DMS53 (cell line): Measurements from ENCODE around the gene TMEM253.
A peak's percentile ranks its signal among the peaks of the same experiment; 100 is the strongest.

Experiments
- DNase-seq: peaks from one replicate; lab custom pipeline; 2025; lab: John Stamatoyannopoulos, UW

Gene TMEM253

DNA sequence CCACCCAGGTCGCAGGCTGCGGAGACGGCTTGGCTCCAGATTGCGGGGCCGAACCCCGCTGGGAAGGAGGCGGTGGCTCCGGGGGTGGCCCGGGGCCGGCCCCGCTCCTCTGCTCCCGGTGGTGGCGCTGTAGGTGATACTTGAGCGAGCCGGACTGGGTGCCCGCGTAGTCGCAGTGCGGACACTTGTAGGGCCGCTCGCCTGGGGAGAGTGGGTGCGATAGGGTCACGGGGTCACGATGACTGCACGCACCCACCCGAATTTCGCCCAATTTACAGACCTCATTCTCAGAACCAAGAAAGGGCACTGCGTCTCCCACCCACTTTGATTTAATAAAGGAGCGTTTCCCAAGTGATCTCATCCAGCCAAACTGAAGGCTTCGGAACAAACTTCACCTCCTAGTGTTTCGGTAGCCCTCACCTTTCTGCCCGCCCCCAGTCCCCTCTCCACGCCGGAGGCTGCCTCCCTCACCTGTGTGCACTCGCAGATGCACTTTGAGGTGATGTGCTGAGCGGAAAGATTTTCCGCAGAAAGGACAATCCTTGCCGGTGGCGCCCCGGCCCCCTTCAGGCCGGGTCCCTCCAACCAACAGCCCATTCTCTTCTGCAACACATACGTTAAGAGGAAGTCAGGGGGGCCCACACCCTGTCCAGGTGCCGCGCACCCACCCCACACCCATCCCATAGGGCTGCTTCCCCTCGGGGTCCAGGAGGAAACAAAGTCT lies 9.8 kb upstream of the TMEM253 start:
- no peak for DNase-seq

GRCh38 chr14:21091821-21092272 lies 9.0 kb upstream of the TMEM253 start:
- no peak for DNase-seq

DNA sequence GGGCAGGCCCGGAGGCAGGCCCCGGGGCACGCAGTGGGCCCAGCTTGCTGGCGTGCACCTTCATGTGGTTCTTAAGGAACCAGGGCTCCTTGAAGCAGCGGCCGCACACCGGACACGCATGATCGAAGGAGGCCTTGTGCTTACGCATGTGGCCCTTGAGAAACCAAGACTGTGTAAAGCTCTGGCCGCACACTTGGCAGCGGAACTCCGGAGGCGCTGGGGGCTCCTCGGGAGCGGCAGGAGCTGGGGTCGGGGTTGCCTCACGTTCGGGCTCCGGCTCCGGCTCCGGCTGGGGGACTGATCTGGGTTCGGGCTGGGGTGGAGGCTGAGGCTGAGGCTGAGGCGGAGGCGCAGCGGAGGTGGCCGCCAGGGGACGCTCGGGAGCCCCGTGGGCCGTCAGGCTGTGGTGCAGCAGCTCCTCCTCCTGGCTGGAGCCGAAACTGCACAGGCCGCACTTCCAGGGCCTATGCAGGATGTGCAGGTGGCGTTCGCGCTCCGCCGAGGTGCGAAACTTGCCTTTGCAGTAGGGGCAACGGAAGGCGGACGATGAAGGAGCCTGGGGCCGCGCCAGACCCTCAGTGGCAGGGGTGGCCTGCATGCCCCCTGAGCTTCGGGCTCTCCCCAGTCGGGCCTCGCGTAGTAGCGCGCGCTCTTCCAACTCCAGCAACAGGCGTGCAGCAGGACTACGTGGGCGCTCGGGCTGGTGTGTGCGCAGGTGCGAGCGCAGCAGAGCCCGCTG lies 8.4 kb upstream of the TMEM253 start:
- DNase-seq = peak; percentile 82

DNA sequence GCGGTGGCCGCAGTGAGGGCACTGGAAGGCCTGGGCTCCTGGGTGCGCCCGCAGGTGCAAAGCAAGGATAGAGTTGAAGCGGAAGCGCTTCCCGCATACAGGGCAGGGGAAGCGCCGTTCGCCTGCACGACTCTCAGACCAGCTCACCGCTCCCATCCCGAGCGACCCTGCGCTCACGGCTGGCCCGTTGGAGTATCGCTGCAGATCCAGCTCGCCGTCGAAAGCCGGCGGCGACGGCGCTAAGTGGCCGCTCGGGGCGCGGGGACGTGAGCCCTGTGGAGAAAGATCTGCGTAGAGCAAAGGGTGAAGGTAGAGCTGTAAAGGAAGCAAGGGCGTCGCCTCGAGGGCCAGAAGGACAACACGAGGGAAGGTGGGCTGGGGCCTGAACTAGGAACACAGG lies 7.8 kb upstream of the TMEM253 start:
- no peak for DNase-seq

- peak; percentile 30 for DNase-seq
Measured at GRCh38 chr14:21093769-21094681, 6.8 kb upstream of the TMEM253 start.

DNA sequence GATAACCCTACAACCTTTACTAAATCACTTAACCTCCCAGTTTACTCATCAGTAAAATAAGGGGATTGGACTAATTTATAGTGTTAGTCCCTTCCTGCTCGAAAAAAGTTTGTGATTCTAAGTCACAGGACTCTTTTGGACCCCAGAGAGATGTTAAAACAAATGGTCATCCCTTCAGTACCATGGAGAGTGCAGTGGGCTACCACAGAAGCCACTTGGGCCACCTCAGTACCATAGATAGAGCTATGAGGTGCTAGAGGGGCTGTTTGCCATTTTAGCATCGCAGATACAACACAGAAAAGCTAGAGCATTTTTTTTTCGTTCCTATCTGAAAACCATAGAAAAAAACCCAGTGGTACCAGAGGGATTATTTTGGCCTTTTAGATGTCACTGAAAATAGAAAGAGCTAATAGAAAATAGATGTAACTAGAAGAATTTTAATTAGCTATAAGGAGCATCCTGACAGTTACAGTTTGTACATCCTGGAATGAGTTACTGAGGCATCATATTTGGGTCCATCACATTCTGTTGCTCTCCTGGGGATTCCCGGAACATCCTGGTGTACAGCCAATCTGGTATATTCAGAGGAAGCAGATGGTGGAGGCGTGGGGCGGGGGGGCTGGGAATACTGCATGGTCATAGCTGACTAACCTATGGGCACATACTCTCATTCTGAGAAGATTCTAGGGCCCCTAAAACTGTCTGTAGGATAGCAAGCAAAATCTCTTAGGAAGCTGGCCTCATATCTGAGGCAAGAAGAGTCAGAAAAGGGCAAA lies 5.2 kb upstream of the TMEM253 start:
- DNase-seq = peak; percentile 1

GRCh38 chr14:21096438-21096837 lies 4.4 kb upstream of the TMEM253 start:
- no peak for DNase-seq

- DNase-seq = peak; percentile 3
Measured at GRCh38 chr14:21096978-21097635, 3.8 kb upstream of the TMEM253 start.

- peak; percentile 15 for DNase-seq
Measured at GRCh38 chr14:21097636-21098075, 3.2 kb upstream of the TMEM253 start.

GRCh38 chr14:21098076-21098891 lies 2.6 kb upstream of the TMEM253 start, which contains the start of gene ZNF219:
Gene ZNF219, minus strand, starts transcription at chr14:21098655. Its CDS starts 5,064 bp downstream, at chr14:21093591.
- peak; percentile 40 for DNase-seq

DNA sequence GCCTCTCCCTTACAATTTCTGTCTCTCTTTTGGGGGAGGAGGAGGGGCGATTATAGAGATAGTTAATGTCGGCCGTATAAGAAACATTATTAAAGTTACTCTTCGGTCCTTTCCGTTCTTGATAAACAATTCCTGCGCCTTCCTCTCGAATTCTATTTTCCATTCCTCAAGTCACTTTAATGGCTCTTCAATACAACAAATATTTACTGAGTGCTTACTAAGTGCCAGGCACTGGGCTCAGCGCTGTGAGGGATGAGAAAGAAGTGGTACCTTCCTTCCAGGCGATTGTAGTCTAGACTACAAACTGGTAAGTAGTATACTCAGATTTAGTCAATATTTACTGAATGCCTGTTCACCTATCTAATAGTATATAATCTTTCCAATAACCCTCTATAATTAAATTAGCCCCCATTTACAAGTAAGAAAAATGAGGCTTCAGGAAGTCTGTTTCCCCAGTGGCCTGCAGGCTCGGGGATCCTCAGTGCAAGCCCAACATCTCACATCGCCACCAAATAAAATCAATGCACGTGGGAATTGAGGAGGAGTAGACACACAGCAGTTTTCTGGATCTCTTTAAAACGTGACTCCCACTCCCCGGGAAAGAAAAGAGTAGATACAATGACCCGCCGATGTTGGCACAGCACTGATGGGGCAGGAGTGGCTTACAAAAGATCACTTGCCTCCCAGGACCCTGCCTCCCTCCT lies 1.8 kb upstream of the TMEM253 start:
- peak; percentile 25 for DNase-seq

DNA sequence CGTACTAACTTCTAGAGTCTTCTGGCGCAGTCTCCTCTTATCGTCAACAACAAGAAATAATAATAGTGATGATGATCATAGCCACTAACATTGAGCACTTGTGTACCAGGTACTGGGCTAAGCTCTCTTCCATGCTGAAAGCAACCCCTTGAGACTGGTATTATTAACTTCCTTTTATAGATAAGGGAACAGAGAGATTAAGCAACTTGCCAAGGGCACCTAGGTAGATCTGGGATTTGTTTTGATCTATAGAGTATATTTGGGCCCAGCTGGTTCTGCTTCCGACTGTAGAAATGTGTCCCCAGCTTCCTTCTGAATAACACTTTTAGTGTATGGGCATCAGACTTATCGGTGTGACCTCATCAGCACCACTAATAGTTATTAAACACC lies 1.3 kb upstream of the TMEM253 start:
- DNase-seq = no peak

DNA sequence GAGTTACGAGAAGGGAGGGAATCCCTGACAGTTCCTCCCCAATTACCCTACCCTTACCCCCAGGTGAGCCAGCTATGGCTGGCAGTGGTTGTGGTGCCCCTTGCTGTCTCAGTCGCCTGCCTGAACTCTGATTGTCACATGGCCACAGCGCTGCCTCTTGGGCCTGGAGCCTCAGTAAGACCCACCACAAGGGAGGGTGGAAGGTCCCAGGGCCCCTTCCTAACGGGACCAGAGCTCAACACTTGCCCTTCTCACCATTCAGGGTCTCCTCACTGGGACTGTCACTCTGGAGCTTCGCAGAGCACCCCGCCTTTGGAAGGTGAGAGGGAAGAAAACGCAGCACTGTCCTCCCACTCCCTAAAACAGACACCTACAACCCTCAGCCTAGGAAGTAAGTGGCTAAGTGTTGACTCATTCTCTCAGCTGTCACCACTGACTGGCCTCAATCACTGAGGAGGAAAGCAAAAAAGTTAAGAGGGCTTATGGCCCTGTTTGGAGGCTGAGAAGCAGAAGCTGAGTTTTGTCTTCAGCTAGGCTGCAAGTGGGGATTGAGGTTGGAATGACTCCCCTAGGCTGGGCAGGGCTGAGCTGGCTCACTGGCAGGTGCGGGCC lies 1.0 kb downstream of the TMEM253 start:
- DNase-seq = no peak

- DNase-seq = no peak
Measured at GRCh38 chr14:21102521-21103410, 1.9 kb downstream of the TMEM253 start.

- no peak for DNase-seq
Measured at GRCh38 chr14:21103411-21103709, 2.5 kb downstream of the TMEM253 start.

DNA sequence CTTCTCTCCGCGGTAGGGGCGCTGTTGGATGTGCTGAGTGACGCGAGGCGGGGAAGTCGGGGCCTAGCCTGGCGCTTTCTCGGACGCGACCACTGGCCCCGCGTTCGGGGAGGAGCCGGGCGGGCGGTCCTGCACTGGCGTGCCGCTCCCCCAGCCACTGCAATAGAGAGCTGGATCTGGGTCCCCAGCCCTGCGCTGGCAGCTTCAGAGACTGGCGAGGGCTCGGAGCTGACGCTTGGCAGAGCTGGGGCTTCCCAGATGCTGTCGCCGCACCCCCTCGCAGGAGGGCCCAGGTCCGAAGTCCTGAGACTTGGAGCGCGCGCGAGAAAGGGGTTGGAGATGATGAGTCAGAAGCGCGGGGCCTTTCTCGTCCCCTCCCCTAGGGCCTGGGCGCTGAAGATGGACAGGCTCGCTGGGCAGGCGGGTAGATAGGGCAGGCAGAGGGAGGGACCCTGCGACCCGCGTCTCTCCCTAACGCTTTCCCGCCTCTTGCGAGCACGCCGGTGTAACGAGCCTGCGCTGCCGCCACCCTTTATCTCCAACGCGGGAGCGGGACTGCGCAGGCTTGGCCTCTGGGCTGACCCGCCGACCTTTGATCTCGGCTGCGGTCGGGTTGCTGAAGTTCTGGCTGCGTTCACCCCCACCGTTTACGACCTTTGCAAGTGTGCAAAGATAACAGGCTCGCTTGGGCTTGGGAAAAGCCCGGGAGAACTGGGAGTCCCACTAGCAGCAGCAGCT lies 3.0 kb downstream of the TMEM253 start:
- peak; percentile 92 for DNase-seq

DNA sequence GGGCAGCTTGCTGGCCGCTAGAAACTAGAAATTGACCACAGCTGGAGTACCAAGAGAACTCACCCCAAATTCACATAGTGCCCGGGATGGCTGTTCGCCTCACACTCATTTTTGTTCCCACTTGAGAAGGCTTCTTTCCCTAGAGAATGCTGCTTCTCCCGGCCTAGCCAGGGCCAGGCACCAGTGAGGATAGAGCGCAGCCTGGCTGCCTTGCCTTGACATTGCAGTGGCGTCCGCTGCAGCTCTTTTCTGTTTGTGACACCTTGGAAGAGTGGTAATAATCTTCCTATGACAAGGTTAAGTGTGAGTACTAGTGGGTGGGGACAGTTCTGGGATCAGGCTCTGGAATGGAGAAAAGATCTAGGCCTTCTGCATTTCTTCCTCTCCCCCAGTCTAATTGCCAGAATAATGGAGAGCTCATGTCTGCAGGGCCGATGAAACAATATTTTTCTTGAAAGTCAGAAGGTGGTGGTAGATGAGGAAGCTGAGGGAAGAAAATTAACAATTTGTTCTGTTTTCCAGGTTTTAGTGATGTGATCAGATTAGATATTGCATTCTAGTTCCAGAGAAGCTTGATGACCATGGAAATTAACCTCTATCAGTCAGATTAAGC lies 3.7 kb downstream of the TMEM253 start:
- peak; percentile 79 for DNase-seq
